Measurements from ENCODE around the gene CACNA1C. TPM values are rescaled to one million over a fixed set of nuclear protein-coding genes. Genes with fewer than 3 reads are reported as not detected.

CACNA1C gene
- total RNA-seq, 1 experiment from 2014 or later: 1.1 TPM

DNA sequence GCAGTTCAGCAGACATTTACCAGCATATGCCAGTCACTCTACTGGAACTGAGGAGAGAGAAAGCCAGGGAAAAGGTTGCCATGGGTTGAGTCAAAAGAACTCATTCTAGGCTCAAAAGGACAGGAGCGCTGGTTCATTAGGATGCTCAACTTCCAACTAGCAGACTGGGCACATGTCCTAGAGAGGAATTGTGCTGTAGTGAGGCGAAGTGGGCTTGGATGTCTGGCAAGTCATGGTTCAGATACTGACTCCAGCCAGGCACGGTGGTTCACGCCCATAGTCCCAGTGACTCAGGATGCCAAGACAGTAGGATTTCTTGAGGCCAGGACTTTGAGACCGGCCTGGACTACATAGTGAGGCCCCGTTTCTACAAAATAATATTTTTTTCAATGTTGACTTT, 281.5 kb downstream of the CACNA1C start:
- Mint-ChIP-seq H3K27ac (no peak overlapping the region), H3K9me3 (no peaks in the 10 kb centered on the region), H3K27me3 (ENCODE audit: low read depth) (peaks cover 5% of the 10 kb centered on the region; the same call in 1 of the 2 replicates), H3K36me3 (ENCODE audit: insufficient read depth in 1 of 3, low read depth in 3 of 3) (no peaks in the 10 kb centered on the region), H3K4me3 (no peak overlapping the region), H3K4me1 (peaks cover 7 to 13% of the 10 kb centered on the region in 2 experiments)
- no peak overlapping the region; the same call in 1 of the 2 replicates for H3K14ac ChIP-seq (ENCODE audit: insufficient read depth, low read length)
- H3K9ac ChIP-seq (ENCODE audit: extremely low read depth, insufficient read length, low read length): no peak overlapping the region
- H3K4me1 ChIP-seq (ENCODE audit: insufficient read depth, low read length): no peaks in the 10 kb centered on the region
- H3K27me3 ChIP-seq (ENCODE audit: insufficient read depth, low read length): no peaks in the 10 kb centered on the region
- H2AFZ ChIP-seq (ENCODE audit: low read length): no peak overlapping the region
- H3K79me1 ChIP-seq (ENCODE audit: insufficient read depth, low read depth, low read length, poor library complexity, severe bottlenecking): no peaks in the 10 kb centered on the region
- H3K23ac ChIP-seq (ENCODE audit: insufficient read length, low read depth, low read length): no peak overlapping the region
- no CpG with 5 or more reads among the region's 6 CpGs for WGBS (ENCODE audit: extremely low coverage, insufficient read length, low lambda C conversion rate)
- no peak overlapping the region for H3K27ac ChIP-seq (ENCODE audit: insufficient read length, low read depth, low read length)
- no peak overlapping the region for H2BK20ac ChIP-seq (ENCODE audit: low read depth, low read length, poor library complexity, severe bottlenecking)
- no peak for DNase-seq
- no peak overlapping the region for H4K8ac ChIP-seq (replicated peaks; ENCODE audit: insufficient read length, low read depth, low read length)
- no peak overlapping the region for H4K5ac ChIP-seq (ENCODE audit: insufficient read length, low read depth, low read length)
- no peaks in the 10 kb centered on the region for H4K20me1 ChIP-seq (ENCODE audit: control insufficient read depth, insufficient read depth, insufficient read length)
- no peaks in the 10 kb centered on the region for H3K79me2 ChIP-seq (ENCODE audit: insufficient read depth, low read length)
- no peak overlapping the region for H2AK5ac ChIP-seq (ENCODE audit: insufficient read length, low read length)
- H2BK12ac ChIP-seq (ENCODE audit: insufficient read length, low read depth, low read length): no peak overlapping the region
- no peak overlapping the region for H3T11ph ChIP-seq (ENCODE audit: low read length)
- H3K23me2 ChIP-seq (ENCODE audit: insufficient read length, low read depth, low read length, poor library complexity, severe bottlenecking): no peaks in the 10 kb centered on the region
- H2BK5ac ChIP-seq (ENCODE audit: insufficient read length, low read length): no peak overlapping the region
- TF ChIP-seq, protein P1, sequence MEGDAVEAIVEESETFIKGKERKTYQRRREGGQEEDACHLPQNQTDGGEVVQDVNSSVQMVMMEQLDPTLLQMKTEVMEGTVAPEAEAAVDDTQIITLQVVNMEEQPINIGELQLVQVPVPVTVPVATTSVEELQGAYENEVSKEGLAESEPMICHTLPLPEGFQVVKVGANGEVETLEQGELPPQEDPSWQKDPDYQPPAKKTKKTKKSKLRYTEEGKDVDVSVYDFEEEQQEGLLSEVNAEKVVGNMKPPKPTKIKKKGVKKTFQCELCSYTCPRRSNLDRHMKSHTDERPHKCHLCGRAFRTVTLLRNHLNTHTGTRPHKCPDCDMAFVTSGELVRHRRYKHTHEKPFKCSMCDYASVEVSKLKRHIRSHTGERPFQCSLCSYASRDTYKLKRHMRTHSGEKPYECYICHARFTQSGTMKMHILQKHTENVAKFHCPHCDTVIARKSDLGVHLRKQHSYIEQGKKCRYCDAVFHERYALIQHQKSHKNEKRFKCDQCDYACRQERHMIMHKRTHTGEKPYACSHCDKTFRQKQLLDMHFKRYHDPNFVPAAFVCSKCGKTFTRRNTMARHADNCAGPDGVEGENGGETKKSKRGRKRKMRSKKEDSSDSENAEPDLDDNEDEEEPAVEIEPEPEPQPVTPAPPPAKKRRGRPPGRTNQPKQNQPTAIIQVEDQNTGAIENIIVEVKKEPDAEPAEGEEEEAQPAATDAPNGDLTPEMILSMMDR (conservative IDR thresholded peaks at IDR 0.05): no peak
- H4K91ac ChIP-seq (ENCODE audit: insufficient read length, low read depth, low read length): no peak overlapping the region
- H3K56ac ChIP-seq (ENCODE audit: insufficient read length, low read depth, low read length): no peak overlapping the region
- H2BK120ac ChIP-seq (ENCODE audit: low read depth, low read length, poor library complexity, severe bottlenecking): no peak overlapping the region
- H2BK15ac ChIP-seq (ENCODE audit: low read depth, low read length): no peak overlapping the region
- no peak overlapping the region for H3K4ac ChIP-seq (ENCODE audit: low read depth, low read length)
- H3K9me3 ChIP-seq (ENCODE audit: control insufficient read depth, low read depth, low read length): no peaks in the 10 kb centered on the region
- no peak overlapping the region for H3K4me2 ChIP-seq (ENCODE audit: insufficient read depth, insufficient read length, low read length)
- no peak overlapping the region for H3K18ac ChIP-seq (ENCODE audit: insufficient read length, low read depth, low read length)

Data from H9 (cell line).